Activated CD8-positive, alpha-beta memory T cell treated with anti-CD3 and anti-CD28 coated beads, Interleukin-2, amount 50 U/mL, for 48 hours (primary cell): ENCODE measurements around the gene TACC2.
"Not testable (repeated sequence)": the region's sequence is repeated elsewhere in the genome, so short reads cannot be mapped to it uniquely, and the experiment has no call there.

Source experiments
- DNase-seq: peaks from one replicate; pipeline ENCODE4 v3.0.0-alpha.2; 2020

TACC2 gene

GRCh38 chr10:122034149-122034756, 45.3 kb downstream of the TACC2 start:
- DNase-seq = no peak

- no peak for DNase-seq
These were observed 51.8 kb downstream of the TACC2 start for GRCh38 chr10:122040786-122041185.

- no peak for DNase-seq
These were observed 53.9 kb downstream of the TACC2 start for GRCh38 chr10:122042836-122043235.

GRCh38 chr10:122044045-122044661, 55.2 kb downstream of the TACC2 start:
- no peak for DNase-seq

- DNase-seq = no peak
These were observed 55.8 kb downstream of the TACC2 start for GRCh38 chr10:122044713-122045112.

GRCh38 chr10:122045212-122045611, 56.2 kb downstream of the TACC2 start:
- DNase-seq = no peak

GRCh38 chr10:122047560-122047959, 58.6 kb downstream of the TACC2 start:
- DNase-seq = no peak

- no peak for DNase-seq
These were observed 60.1 kb downstream of the TACC2 start for GRCh38 chr10:122049076-122049475.

GRCh38 chr10:122050311-122050710, 61.3 kb downstream of the TACC2 start:
- no peak for DNase-seq

GRCh38 chr10:122050811-122051210, 61.8 kb downstream of the TACC2 start:
- DNase-seq = no peak

GRCh38 chr10:122051609-122052385, 62.8 kb downstream of the TACC2 start:
- DNase-seq = no peak

- no peak for DNase-seq
These were observed 63.7 kb downstream of the TACC2 start for GRCh38 chr10:122052701-122053100.

GRCh38 chr10:122053314-122053713, 64.4 kb downstream of the TACC2 start:
- no peak for DNase-seq

- DNase-seq = no peak
These were observed 65.4 kb downstream of the TACC2 start for GRCh38 chr10:122054048-122055025.

GRCh38 chr10:122055252-122055651, 66.3 kb downstream of the TACC2 start:
- no peak for DNase-seq

GRCh38 chr10:122056431-122057094, 67.6 kb downstream of the TACC2 start:
- DNase-seq = no peak

GRCh38 chr10:122057841-122058413, 69.0 kb downstream of the TACC2 start:
- DNase-seq = no peak

- DNase-seq = no peak
These were observed 71.3 kb downstream of the TACC2 start for GRCh38 chr10:122060250-122060649.

GRCh38 chr10:122062831-122063674, 74.1 kb downstream of the TACC2 start:
- no peak for DNase-seq

- DNase-seq = not testable (repeated sequence)
These were observed 77.5 kb downstream of the TACC2 start for GRCh38 chr10:122066337-122066939.

GRCh38 chr10:122068844-122069243, 79.9 kb downstream of the TACC2 start:
- no peak for DNase-seq
